Neural progenitor cell (in vitro differentiated cells): ENCODE data around the gene CYBA. TPM values are rescaled to one million over a fixed set of nuclear protein-coding genes. Genes with fewer than 3 reads are reported as not detected.

Experiments used
- DNase-seq: peaks from one replicate; pipeline ENCODE4 v3.0.0-alpha.2; 2016; ENCODE audit warnings: low spot score
- H2AFZ ChIP-seq: fragments of 200-600 bp; sonication (generic); replicated peaks from 2 replicates; pipeline ENCODE4 v1.6.1; 2016; ENCODE audit warnings: antibody characterized with exemption
- H3F3A ChIP-seq: fragments of 200-600 bp; sonication (generic); 2 replicates; pipeline ENCODE4 v1.6.1; 2016; ENCODE audit warnings: antibody characterized with exemption, low read depth
- H3K27ac ChIP-seq: fragments of 200-600 bp; sonication (generic); 2 replicates; pipeline ENCODE4 v1.5.1; 2016; ENCODE audit warnings: mild to moderate bottlenecking
- H3K27me3 ChIP-seq: fragments of 200-600 bp; sonication (generic); 2 replicates; pipeline ENCODE4 v1.6.1; 2016; ENCODE audit warnings: mild to moderate bottlenecking, moderate library complexity
- H3K36me3 ChIP-seq: fragments of 200-600 bp; sonication (generic); 2 replicates; pipeline ENCODE4 v1.5.1; 2016
- H3K4me1 ChIP-seq: fragments of 200-600 bp; sonication (generic); 2 replicates; pipeline ENCODE4 v1.6.1; 2016; ENCODE audit warnings: mixed run types
- H3K4me2 ChIP-seq: fragments of 200-600 bp; sonication (generic); 2 replicates; pipeline ENCODE4 v1.6.1; 2016
- H3K4me3 ChIP-seq: fragments of 200-600 bp; sonication (generic); 2 replicates; pipeline ENCODE4 v1.5.1; 2016
- H3K79me2 ChIP-seq: fragments of 200-600 bp; sonication (generic); 2 replicates; pipeline ENCODE4 v1.6.1; 2016; ENCODE audit warnings: low read depth
- H3K9ac ChIP-seq: fragments of 200-600 bp; sonication (generic); 2 replicates; pipeline ENCODE4 v1.6.1; 2016
- H3K9me3 ChIP-seq: fragments of 200-600 bp; sonication (generic); 2 replicates; pipeline ENCODE4 v1.5.1; 2016; ENCODE audit warnings: low read depth
- H4K20me1 ChIP-seq: fragments of 200-600 bp; sonication (generic); 2 replicates; pipeline ENCODE4 v1.6.1; 2016; ENCODE audit warnings: low read depth
- H3K27ac Mint-ChIP-seq: 3 replicates; pipeline ENCODE4 v1.8.0; 2021; ENCODE audit warnings: mixed read lengths
- H3K27me3 Mint-ChIP-seq: 2 replicates; pipeline ENCODE4 v1.8.0; 2022; ENCODE audit warnings: low read depth, mild to moderate bottlenecking, inconsistent platforms, moderate library complexity, mixed read lengths; ENCODE audit not compliant: insufficient read depth
- H3K36me3 Mint-ChIP-seq: 3 replicates; pipeline ENCODE4 v1.8.0; 2021; ENCODE audit warnings: mixed read lengths
- H3K4me1 Mint-ChIP-seq: 3 replicates; pipeline ENCODE4 v1.8.0; 2021; ENCODE audit warnings: mixed read lengths
- H3K4me3 Mint-ChIP-seq: 3 replicates; pipeline ENCODE4 v1.8.0; 2021; ENCODE audit warnings: mild to moderate bottlenecking, moderate library complexity, mixed read lengths
- H3K9me3 Mint-ChIP-seq: 3 replicates; pipeline ENCODE4 v1.8.0; 2020; ENCODE audit warnings: mixed read lengths
- EZH2 ChIP-seq: fragments of 200-600 bp; sonication (generic); IDR thresholded peaks from 2 replicates; pipeline ENCODE4 v1.6.1; 2017; ENCODE audit warnings: antibody characterized with exemption, mild to moderate bottlenecking, moderate library complexity
- EZH2phosphoT487 ChIP-seq: fragments of 200-600 bp; sonication (generic); IDR thresholded peaks from 2 replicates; pipeline ENCODE4 v1.6.1; 2017; ENCODE audit warnings: antibody characterized with exemption
- total RNA-seq: library from RNA; depleted of rRNA; stranded (reverse); fragments of >200 nt; gene quantifications from 2 replicates; pipeline ENCODE4 v1.2.3, GENCODE V29; 2015; ENCODE audit warnings: low replicate concordance
- TF ChIP-seq, protein P1 (sequence below): fragments of 200-600 bp; sonication (generic); IDR thresholded peaks from 2 replicates; pipeline ENCODE4 v1.5.1; 2017; ENCODE audit warnings: antibody characterized with exemption, mild to moderate bottlenecking

CYBA gene
- total RNA-seq, 1 donor from 2014 or later: 29.9 TPM

DNA sequence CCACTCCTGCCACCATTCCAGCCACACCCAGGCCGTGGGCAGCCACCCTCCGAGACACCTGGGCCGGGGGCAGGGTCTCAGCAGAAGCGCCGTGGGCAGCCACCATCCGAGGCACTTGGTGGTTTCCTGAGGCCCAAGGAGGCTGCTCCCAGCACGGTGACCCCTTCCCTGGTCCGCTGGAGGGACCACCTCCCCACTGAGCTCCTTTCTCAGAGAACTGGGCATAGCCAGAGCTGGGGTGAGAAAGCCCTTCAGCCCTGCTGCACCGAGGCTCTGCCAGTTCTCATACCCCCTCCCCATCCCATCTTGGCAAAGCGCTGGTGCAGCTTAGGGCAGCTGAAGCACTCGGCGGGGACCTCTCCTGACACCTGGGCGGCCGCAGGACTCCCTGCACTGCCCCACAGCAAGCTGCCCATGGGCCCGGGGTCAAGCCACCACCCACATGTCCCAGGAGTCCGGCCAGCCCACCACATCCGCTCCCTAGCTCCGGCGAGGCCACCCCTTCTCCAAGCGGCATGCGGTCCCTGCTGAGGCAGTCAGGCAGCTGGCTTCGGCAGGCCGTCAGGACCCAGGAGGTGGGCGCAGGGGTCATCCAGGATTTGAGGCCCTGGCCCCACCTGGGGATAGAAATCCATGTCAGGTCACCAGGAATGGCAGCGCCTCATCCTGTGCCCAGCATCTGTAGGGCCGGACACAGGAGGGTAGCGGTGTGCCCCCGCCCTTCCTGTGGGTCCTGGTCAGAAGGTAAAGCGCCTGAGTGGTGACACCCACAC is 1.3 kb upstream of the CYBA start:
- Histone ChIP-seq H3K27me3 (no peaks in the 10 kb centered on the region), H3K9ac (no peak overlapping the region), H2AFZ (no peak overlapping the region), H3K4me3 (no peak overlapping the region), H3K27ac (no peak overlapping the region), H3K36me3 (no peaks in the 10 kb centered on the region), H3K9me3 (no peaks in the 10 kb centered on the region), H3K4me2 (no peak overlapping the region), H4K20me1 (peaks cover 20% of the 10 kb centered on the region), H3F3A (peaks cover 6% of the 10 kb centered on the region), H3K4me1 (peaks cover 10% of the 10 kb centered on the region), H3K79me2 (peaks cover 8% of the 10 kb centered on the region)
- H3K9me3 Mint-ChIP-seq: no peaks in the 10 kb centered on the region
- no peak for DNase-seq
- H3K27ac Mint-ChIP-seq: no peak overlapping the region
- H3K27me3 Mint-ChIP-seq: peaks cover 7% of the 10 kb centered on the region
- H3K36me3 Mint-ChIP-seq: peaks cover 2% of the 10 kb centered on the region
- no peak for TF ChIP-seq EZH2
- TF ChIP-seq, protein P1, sequence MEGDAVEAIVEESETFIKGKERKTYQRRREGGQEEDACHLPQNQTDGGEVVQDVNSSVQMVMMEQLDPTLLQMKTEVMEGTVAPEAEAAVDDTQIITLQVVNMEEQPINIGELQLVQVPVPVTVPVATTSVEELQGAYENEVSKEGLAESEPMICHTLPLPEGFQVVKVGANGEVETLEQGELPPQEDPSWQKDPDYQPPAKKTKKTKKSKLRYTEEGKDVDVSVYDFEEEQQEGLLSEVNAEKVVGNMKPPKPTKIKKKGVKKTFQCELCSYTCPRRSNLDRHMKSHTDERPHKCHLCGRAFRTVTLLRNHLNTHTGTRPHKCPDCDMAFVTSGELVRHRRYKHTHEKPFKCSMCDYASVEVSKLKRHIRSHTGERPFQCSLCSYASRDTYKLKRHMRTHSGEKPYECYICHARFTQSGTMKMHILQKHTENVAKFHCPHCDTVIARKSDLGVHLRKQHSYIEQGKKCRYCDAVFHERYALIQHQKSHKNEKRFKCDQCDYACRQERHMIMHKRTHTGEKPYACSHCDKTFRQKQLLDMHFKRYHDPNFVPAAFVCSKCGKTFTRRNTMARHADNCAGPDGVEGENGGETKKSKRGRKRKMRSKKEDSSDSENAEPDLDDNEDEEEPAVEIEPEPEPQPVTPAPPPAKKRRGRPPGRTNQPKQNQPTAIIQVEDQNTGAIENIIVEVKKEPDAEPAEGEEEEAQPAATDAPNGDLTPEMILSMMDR: no peak
- no peak overlapping the region for H3K4me3 Mint-ChIP-seq
- peaks cover 14% of the 10 kb centered on the region for H3K4me1 Mint-ChIP-seq

DNA sequence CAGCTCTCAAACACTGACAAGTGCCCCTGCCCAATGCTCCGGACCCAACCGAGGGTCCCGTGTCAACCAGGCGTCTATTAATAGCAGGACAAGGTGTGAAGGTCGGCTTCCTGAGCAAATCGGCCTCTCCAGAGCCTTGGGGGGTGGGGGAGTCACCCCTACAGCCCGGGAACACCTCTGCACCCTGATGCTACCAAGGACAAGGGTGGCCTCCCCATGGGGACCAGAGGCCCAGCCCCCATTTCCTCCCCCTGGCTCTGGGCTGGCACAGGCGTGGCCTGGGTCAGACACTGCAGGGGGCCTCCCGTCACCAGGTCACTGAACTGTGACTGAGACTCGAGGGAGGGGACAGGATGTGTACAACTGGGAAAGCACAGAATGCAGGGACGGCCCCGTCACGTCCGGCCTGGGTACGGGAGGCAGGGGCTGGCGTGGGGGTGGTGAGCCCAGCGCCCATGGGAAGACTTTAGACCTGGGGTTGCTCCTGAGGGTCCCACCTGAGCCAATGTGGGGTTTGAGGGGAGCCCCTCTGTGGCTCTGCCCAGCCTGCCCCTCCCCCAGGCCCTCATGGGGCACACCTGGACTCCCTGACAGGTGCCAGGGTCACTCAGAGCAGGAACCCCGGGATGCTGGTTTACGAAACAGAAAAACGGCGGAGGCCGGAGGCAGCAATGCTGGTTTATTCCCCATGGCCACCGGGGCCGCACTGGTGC is 579 bp upstream of the CYBA start:
- DNase-seq: peak; percentile 47

DNA sequence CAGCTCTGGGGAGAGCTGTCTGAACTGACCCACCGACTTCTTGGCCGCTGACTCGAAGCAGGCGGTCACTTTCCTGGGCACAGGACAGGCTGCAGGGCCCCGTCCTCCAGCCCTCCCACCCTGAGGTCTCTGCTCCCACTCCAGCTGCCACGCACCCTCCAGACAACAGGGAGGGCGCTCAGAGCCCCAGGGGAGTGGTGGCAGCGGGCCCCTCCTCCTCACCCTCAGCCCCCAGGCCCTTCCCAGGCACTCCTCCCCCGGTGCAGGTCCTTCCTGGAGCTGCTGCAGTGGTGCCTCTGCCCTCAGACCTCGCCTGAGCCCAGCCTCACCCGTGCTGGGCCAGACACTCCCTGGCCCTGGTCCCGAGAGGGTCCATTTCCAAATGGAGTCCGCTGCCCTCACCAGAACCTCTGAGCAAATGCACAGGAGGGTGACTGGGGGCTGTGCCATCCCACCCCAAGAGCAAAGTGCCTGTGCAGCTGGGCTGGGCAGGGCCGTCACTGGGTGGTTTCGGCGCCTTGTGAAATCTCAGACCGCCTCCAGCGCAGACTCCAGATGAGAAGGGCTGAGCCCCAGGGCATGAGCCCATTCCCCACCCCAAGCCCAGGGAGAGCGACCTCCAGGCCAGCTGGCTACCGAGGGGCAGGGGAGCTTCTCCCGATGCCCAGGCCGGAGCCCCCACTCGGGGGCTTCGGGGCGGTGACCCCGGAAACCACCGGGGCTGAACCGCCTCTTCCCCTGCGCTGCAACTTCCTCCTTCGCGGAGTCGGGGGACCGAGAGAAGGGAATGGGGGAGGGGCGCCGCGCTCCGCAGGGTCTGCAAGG is 717 bp downstream of the CYBA start:
- H3K9me3 Mint-ChIP-seq: no peaks in the 10 kb centered on the region
- Histone ChIP-seq H3K36me3 (no peaks in the 10 kb centered on the region), H2AFZ (no peak overlapping the region), H3K4me3 (peak overlapping the region; percentile 79), H3K9ac (peak overlapping the region; percentile 48), H3K4me2 (peak overlapping the region; percentile 95), H3K4me1 (peaks cover 10% of the 10 kb centered on the region), H3K9me3 (no peaks in the 10 kb centered on the region), H3K27me3 (no peaks in the 10 kb centered on the region), H3K79me2 (peaks cover 8% of the 10 kb centered on the region), H4K20me1 (peaks cover 20% of the 10 kb centered on the region), H3K27ac (no peak overlapping the region), H3F3A (peaks cover 6% of the 10 kb centered on the region)
- TF ChIP-seq EZH2: no peak
- no peak overlapping the region for H3K27ac Mint-ChIP-seq
- H3K27me3 Mint-ChIP-seq: peaks cover 7% of the 10 kb centered on the region
- peaks cover 2% of the 10 kb centered on the region for H3K36me3 Mint-ChIP-seq
- H3K4me1 Mint-ChIP-seq: peaks cover 19% of the 10 kb centered on the region
- H3K4me3 Mint-ChIP-seq: peak overlapping the region; percentile 84
- peak; percentile 71 for DNase-seq

More for the DNA sequence above, 579 bp upstream of the CYBA start:
- Histone ChIP-seq H3K9me3 (no peaks in the 10 kb centered on the region), H2AFZ (no peak overlapping the region), H3K4me2 (peak overlapping the region; percentile 95), H3K4me1 (peaks cover 10% of the 10 kb centered on the region), H4K20me1 (peaks cover 20% of the 10 kb centered on the region), H3K9ac (no peak overlapping the region), H3F3A (peaks cover 6% of the 10 kb centered on the region), H3K27ac (no peak overlapping the region), H3K27me3 (no peaks in the 10 kb centered on the region), H3K79me2 (peaks cover 8% of the 10 kb centered on the region), H3K36me3 (no peaks in the 10 kb centered on the region), H3K4me3 (peak overlapping the region; percentile 79)
- no peaks in the 10 kb centered on the region for H3K9me3 Mint-ChIP-seq
- H3K36me3 Mint-ChIP-seq: peaks cover 2% of the 10 kb centered on the region
- no peak overlapping the region for H3K27ac Mint-ChIP-seq
- peaks cover 14% of the 10 kb centered on the region for H3K4me1 Mint-ChIP-seq
- H3K4me3 Mint-ChIP-seq: peak overlapping the region; percentile 84
- peaks cover 7% of the 10 kb centered on the region for H3K27me3 Mint-ChIP-seq
- TF ChIP-seq, protein P1: no peak
- TF ChIP-seq EZH2phosphoT487: no peak
- no peak for TF ChIP-seq EZH2
